Esophagus squamous epithelium (tissue), 5 donors: ENCODE data around the gene KRTAP5-1. TPM values are rescaled to one million over a fixed set of nuclear protein-coding genes. Genes with fewer than 3 reads are reported as not detected.
"Not testable (repeated sequence)": the region's sequence is repeated elsewhere in the genome, so short reads cannot be mapped to it uniquely, and the experiment has no call there.

ENCODE experiments used
- DNase-seq: peaks from one replicate; lab custom pipeline; 2025; lab: John Stamatoyannopoulos, UW
- H3K27ac ChIP-seq, 4 donors: fragments of 200-600 bp; sonication (generic); one replicate each; pipeline ENCODE4 v1.5.1; 2016 to 2019; ENCODE audit warnings: mild to moderate bottlenecking in 1 of 4
- H3K27me3 ChIP-seq, 4 donors: fragments of 200-600 bp; sonication (generic); 1 replicate in 3 of 4; 2 replicates in 1 of 4; pipeline versions ENCODE4 v1.5.1 to v1.6.0; 2017 to 2021; ENCODE audit warnings: antibody characterized with exemption in 1 of 4
- H3K36me3 ChIP-seq, 3 donors: fragments of 200-600 bp; sonication (generic); one replicate each; pipeline ENCODE4 v1.5.1; 2016 to 2019
- H3K4me1 ChIP-seq, 3 donors: fragments of 200-600 bp; sonication (generic); one replicate each; pipeline ENCODE4 v1.5.1; 2017 to 2019
- H3K4me3 ChIP-seq, 4 donors: fragments of 200-600 bp; sonication (generic); 1 replicate in 3 of 4; 2 replicates in 1 of 4; pipeline ENCODE4 v1.5.1; 2016 to 2019; ENCODE audit warnings: mild to moderate bottlenecking in 2 of 4, moderate library complexity in 1 of 4
- H3K9me3 ChIP-seq, 3 donors: fragments of 200-600 bp; sonication (generic); one replicate each; pipeline ENCODE4 v1.5.1; 2016 to 2019
- CTCF ChIP-seq, 6 experiments: fragments of 450-650 bp in 4 of 6; fragments of 200-600 bp in 2 of 6; sonication (generic) in 2 of 6; IDR thresholded peaks; one replicate each; pipeline ENCODE4 v1.5.1; 2016 to 2019; ENCODE audit warnings: antibody characterized with exemption in 6 of 6, mild to moderate bottlenecking in 4 of 6, moderate library complexity in 4 of 6
- POLR2A ChIP-seq, 4 donors: fragments of 450-650 bp; IDR thresholded peaks; one replicate each; pipeline ENCODE4 v1.6.1; 2017; ENCODE audit warnings: antibody characterized with exemption in 4 of 4, mild to moderate bottlenecking in 4 of 4, moderate library complexity in 3 of 4
- WGBS, 2 donors: methylation state at CpG; one replicate each; pipeline ENCODE4 v1.1.5; 2018; 5-methylcytosine and 5-hydroxymethylcytosine counted together
- intact Hi-C: fragments of 100-400 bp; cut with DNase I; formaldehyde crosslinking; loops from one replicate; pipeline ENCODE4 v1.15.0; 2022
- total RNA-seq, 4 donors: library from RNA; depleted of rRNA; stranded (reverse); fragments of >200 nt; gene quantifications; one replicate each; pipeline ENCODE4 v1.1.0, GENCODE V29; 2016
- donor health status: DM: yes; HTN: yes; CAD: no.

KRTAP5-1 gene
- total RNA-seq, 4 donors from 2014 or later: not detected

DNA sequence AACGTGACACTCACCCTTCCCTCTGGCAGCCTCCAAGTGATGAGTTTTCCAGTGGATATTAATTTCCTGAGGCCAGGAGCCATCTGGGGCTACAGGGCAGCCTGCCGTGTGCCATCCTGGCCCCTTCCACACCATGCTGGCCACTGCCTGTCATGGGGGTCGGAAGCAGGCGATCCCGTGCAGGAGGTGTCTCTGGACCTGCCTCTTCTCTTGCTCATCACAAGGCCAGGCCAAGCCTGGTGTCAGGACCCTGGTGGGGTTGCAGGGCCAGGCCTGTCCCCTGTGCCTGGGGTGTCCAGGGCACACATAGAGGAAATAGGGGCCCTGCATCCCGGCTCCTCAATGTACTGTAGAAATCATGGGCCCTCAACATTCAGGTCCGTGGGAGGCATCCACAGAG is 19.6 kb upstream of the KRTAP5-1 start:
- Histone ChIP-seq H3K9me3 (no peaks in the 10 kb centered on the region), H3K4me1 (no peaks in the 10 kb centered on the region), H3K27me3 (peaks cover 0 to 87% (median 0%) of the 10 kb centered on the region in 4 donors), H3K4me3 (no peak overlapping the region), H3K36me3 (no peaks in the 10 kb centered on the region), H3K27ac (no peak overlapping the region)
- TF ChIP-seq POLR2A (IDR thresholded peaks at IDR 0.05) (no peak), CTCF (IDR thresholded peaks at IDR 0.05) (no peak)
- 60% methylated on average over 1 of the region's 7 CpGs; no CpG with 5 or more reads in 1 of the 2 donors for WGBS, 2 donors
- no peak for DNase-seq
- intact Hi-C loops: no loop called here

GRCh38 chr11:1604181-1604580 is 19.1 kb upstream of the KRTAP5-1 start:
- H3K4me3 ChIP-seq: no peak overlapping the region
- 75 to 88% methylated on average over 2 to 3 of the region's 11 CpGs for WGBS, 2 donors
- H3K27me3 ChIP-seq: peaks cover 0 to 87% (median 0%) of the 10 kb centered on the region in 4 donors
- no peaks in the 10 kb centered on the region for H3K4me1 ChIP-seq
- no peaks in the 10 kb centered on the region for H3K36me3 ChIP-seq
- H3K27ac ChIP-seq: no peak overlapping the region
- no peak for TF ChIP-seq POLR2A (IDR thresholded peaks at IDR 0.05)
- no peak for TF ChIP-seq CTCF (IDR thresholded peaks at IDR 0.05)
- DNase-seq: no peak
- intact Hi-C loops: no loop called here
- no peaks in the 10 kb centered on the region for H3K9me3 ChIP-seq

- TF ChIP-seq CTCF (IDR thresholded peaks at IDR 0.05) (no peak), POLR2A (IDR thresholded peaks at IDR 0.05) (no peak)
- Histone ChIP-seq H3K27ac (no peak overlapping the region), H3K27me3 (peaks cover 0 to 88% (median 0%) of the 10 kb centered on the region in 4 donors), H3K36me3 (no peaks in the 10 kb centered on the region), H3K4me1 (no peaks in the 10 kb centered on the region), H3K4me3 (no peak overlapping the region), H3K9me3 (no peaks in the 10 kb centered on the region)
- intact Hi-C loops: no loop called here
- DNase-seq: no peak
- WGBS, 2 donors: 67 to 74% methylated on average over 1 of the region's 1 CpG
These were observed 18.5 kb upstream of the KRTAP5-1 start for GRCh38 chr11:1603629-1604028.

DNA sequence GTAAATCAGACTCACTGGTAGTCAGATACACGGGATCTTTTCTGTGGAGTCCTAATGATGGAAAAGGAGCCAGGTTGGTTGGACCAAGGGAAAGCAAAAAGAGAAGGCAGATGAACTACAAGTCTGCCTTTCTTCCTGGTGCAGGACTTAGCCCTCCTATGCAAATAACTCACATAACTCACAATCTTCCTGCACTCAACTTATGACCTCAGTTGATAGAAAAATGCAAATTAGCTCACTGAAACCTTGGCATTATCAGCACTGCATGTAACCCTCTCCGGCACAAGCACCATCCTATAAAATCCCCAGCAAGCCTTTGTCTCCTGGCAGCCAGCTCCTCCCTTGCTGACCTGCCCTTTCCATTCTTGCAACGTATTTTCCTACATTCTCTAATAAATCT is 16.6 kb upstream of the KRTAP5-1 start:
- H3K27me3 ChIP-seq: peaks cover 0 to 88% (median 0%) of the 10 kb centered on the region in 4 donors
- H3K27ac ChIP-seq, H3K4me3 ChIP-seq, H3K9me3 ChIP-seq, H3K36me3 ChIP-seq, H3K4me1 ChIP-seq, DNase-seq, intact Hi-C loops: not testable (repeated sequence)
- 40 to 48% methylated on average over 3 of the region's 3 CpGs for WGBS, 2 donors

- no peak for TF ChIP-seq CTCF (IDR thresholded peaks at IDR 0.05)
- no peak for TF ChIP-seq POLR2A (IDR thresholded peaks at IDR 0.05)
- Histone ChIP-seq H3K9me3 (no peaks in the 10 kb centered on the region), H3K4me1 (no peaks in the 10 kb centered on the region), H3K4me3 (no peak overlapping the region), H3K36me3 (no peaks in the 10 kb centered on the region), H3K27me3 (peaks cover 0 to 88% (median 0%) of the 10 kb centered on the region in 4 donors), H3K27ac (no peak overlapping the region)
- 54 to 68% methylated on average over 3 to 5 of the region's 5 CpGs for WGBS, 2 donors
- no peak for DNase-seq
- intact Hi-C loops: no loop called here
These were observed 15.5 kb upstream of the KRTAP5-1 start for GRCh38 chr11:1600626-1601025.

- Histone ChIP-seq H3K4me1 (no peaks in the 10 kb centered on the region), H3K27ac (no peak overlapping the region), H3K4me3 (no peak overlapping the region), H3K36me3 (no peaks in the 10 kb centered on the region), H3K27me3 (peaks cover 0 to 87% (median 0%) of the 10 kb centered on the region in 4 donors), H3K9me3 (no peaks in the 10 kb centered on the region)
- no peak for TF ChIP-seq CTCF (IDR thresholded peaks at IDR 0.05)
- TF ChIP-seq POLR2A (IDR thresholded peaks at IDR 0.05): no peak
- DNase-seq: no peak
- intact Hi-C loops: no loop called here
- 24 to 58% methylated on average over 4 of the region's 6 CpGs for WGBS, 2 donors
These were observed 13.7 kb upstream of the KRTAP5-1 start for GRCh38 chr11:1598816-1599215.

GRCh38 chr11:1598406-1598805 is 13.3 kb upstream of the KRTAP5-1 start:
- H3K27me3 ChIP-seq: peaks cover 0 to 89% (median 0%) of the 10 kb centered on the region in 4 donors
- H3K4me1 ChIP-seq, intact Hi-C loops, H3K4me3 ChIP-seq, H3K9me3 ChIP-seq, H3K27ac ChIP-seq, DNase-seq, H3K36me3 ChIP-seq: not testable (repeated sequence)
- WGBS, 2 donors: 69 to 77% methylated on average over 3 of the region's 3 CpGs
